Motor neuron (in vitro differentiated cells): ENCODE results near the gene SST. TPM values are rescaled to one million over a fixed set of nuclear protein-coding genes. Genes with fewer than 3 reads are reported as not detected.

Source experiments
- ATAC-seq, 8 experiments: fragments of 200-7000 bp; cut with Tn5 transposase; replicated peaks in 6 of 8; 2 replicates each; pipeline ENCODE4 v1.8.0; 2021; ENCODE audit warnings: mild to moderate bottlenecking in 8 of 8, moderate library complexity in 8 of 8
- H3K27ac ChIP-seq, 2 donors: fragments of 250-450 bp; sonication (Bioruptor Pico); 2 replicates each; pipeline ENCODE4 v1.9.0; 2021; ENCODE audit warnings: antibody characterized with exemption in 2 of 2, mild to moderate bottlenecking in 2 of 2, moderate library complexity in 1 of 2
- H3K4me1 ChIP-seq, 2 donors: fragments of 250-450 bp; sonication (Bioruptor Pico); replicated peaks in 1 of 2; 2 replicates each; pipeline ENCODE4 v1.6.1; 2021; ENCODE audit warnings: antibody characterized with exemption in 2 of 2, mild to moderate bottlenecking in 2 of 2, moderate library complexity in 1 of 2
- H3K4me3 ChIP-seq, 5 donors: fragments of 250-450 bp; sonication (Bioruptor Pico); 2 replicates each; pipeline ENCODE4 v1.9.0; 2021; ENCODE audit warnings: antibody characterized with exemption in 5 of 5, mild to moderate bottlenecking in 5 of 5, moderate library complexity in 4 of 5
- WGBS, 10 experiments: fragments of 450-650 bp; shearing (Covaris generic); methylation state at CpG; one replicate each; pipeline ENCODE4 v1.0.0; 2022; 5-methylcytosine and 5-hydroxymethylcytosine counted together
- in situ Hi-C, 9 experiments: fragments of 400-800 bp; cut with MboI; loops; one replicate each; pipeline ENCODE4 v1.15.0; 2021; ENCODE audit warnings: low sequenced_read_pairs in 9 of 9, low pct_unique_long_range_greater_than_20kb in 2 of 9; ENCODE audit not compliant: unreplicated experiment in 9 of 9
- total RNA-seq, 8 experiments: library from RNA; unstranded; fragments of 300-600 nt; gene quantifications; 2 replicates each; pipeline versions ENCODE4 v1.2.3 to v1.2.4, GENCODE V29; 2022

Gene SST
- total RNA-seq, 8 experiments from 2014 or later: 3.6 to 21.2 (median 17.4) TPM; not detected in 3

DNA sequence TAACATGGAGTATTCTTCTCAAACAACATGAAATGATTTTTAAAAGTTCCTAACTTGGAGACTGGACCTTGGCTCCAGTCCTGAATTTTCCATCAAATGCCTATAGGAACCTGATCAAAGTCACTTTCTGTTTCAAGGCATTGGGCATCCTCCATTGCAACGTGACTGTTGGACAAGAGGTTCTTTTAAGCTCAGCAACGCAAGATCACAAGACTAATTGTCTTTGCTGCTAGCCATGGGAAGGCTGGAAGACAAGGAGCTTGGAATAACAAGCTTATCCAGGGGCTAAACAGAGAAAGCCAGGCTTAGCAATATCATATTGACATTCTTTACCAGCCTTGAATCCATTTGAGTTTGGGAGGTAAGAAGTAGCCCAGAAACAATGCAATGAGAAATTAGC is 48.3 kb downstream of the SST start:
- in situ Hi-C loops: loop anchor here in 1 of 9 experiments (10.0 kb wide), 1 partner anchor 53 kb away; the partner anchor contains the start of gene SST
- Histone ChIP-seq H3K27ac (no peak overlapping the region), H3K4me3 (no peak overlapping the region), H3K4me1 (peaks cover 4 to 7% of the 10 kb centered on the region in 2 donors)
- ATAC-seq: no peak
- WGBS, 10 experiments: 0 to 80% (median 66%) methylated on average over 1 to 2 of the region's 2 CpGs; no CpG with 5 or more reads in 2 of the 10 experiments

DNA sequence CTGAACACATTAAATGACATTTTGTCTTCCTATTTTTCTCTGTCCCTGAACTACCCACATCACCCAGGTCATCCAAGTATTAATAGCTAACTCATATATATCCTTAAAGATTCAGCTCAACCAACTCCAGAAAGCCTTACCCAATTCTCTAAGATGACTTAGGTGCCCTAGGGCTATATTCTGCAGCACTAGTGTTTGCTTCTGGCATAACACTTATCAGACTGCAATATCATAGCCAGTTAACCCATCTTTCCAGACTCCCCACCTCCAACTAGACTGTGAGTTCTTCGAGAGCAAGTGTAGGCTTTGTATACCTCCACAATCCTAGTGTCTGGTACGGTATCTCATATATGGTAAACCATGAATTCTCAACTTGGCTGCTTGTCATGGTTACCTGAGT is 50.7 kb downstream of the SST start:
- ATAC-seq: no peak
- in situ Hi-C loops: no loop called here
- Histone ChIP-seq H3K4me1 (peaks cover 4 to 7% of the 10 kb centered on the region in 2 donors), H3K4me3 (no peak overlapping the region), H3K27ac (no peak overlapping the region)
- WGBS, 10 experiments: 59 to 100% (median 87%) methylated on average over 1 to 2 of the region's 2 CpGs; no CpG with 5 or more reads in 5 of the 10 experiments

Other genes with a start within 250 kb of the SST start
- under 1 TPM in 1 of 8 experiments, not detected in 7; 0.33 TPM for gene RTP2, start 32.2 kb upstream of the SST start, total RNA-seq
- gene BCL6, start 75.1 kb upstream of the SST start, total RNA-seq: 10 to 100 TPM in 4 of 8 experiments, 1 to 10 TPM in 4; 1.5 to 65.5 (median 9.5) TPM